Omental fat pad (tissue), 4 donors: ENCODE measurements around the gene PDLIM1. TPM values are rescaled to one million over a fixed set of nuclear protein-coding genes. Genes with fewer than 3 reads are reported as not detected.

ENCODE experiments used
- ATAC-seq: fragments of 150-250 bp; one replicate; pipeline ENCODE4 v1.9.1; 2016; ENCODE audit warnings: mild to moderate bottlenecking, moderate library complexity; ENCODE audit not compliant: low FRiP score
- DNase-seq: peaks from one replicate; pipeline ENCODE4 v3.0.0-alpha.2; 2019; ENCODE audit warnings: low spot score
- CTCF ChIP-seq, 3 donors: fragments of 450-650 bp; IDR thresholded peaks; one replicate each; pipeline ENCODE4 v1.5.1; 2016 to 2017; ENCODE audit warnings: antibody characterized with exemption in 3 of 3, mild to moderate bottlenecking in 3 of 3, moderate library complexity in 2 of 3
- total RNA-seq, 4 donors: library from RNA; depleted of rRNA; stranded (reverse); fragments of >200 nt; gene quantifications; one replicate each; pipeline ENCODE4 v1.1.0, GENCODE V29; 2016

Gene PDLIM1
- total RNA-seq, 4 donors from 2014 or later: 85.6 to 175 (median 122) TPM

GRCh38 chr10:95333997-95334804 lies 43.4 kb upstream of the PDLIM1 start:
- DNase-seq (peak; percentile 36), ATAC-seq (no peak)
- TF ChIP-seq CTCF (IDR thresholded peaks at IDR 0.05): no peak

GRCh38 chr10:95332666-95333249 lies 42.0 kb upstream of the PDLIM1 start:
- DNase-seq: no peak
- no peak for ATAC-seq
- TF ChIP-seq CTCF (IDR thresholded peaks at IDR 0.05): no peak

- ATAC-seq (no peak), DNase-seq (no peak)
- no peak for TF ChIP-seq CTCF (IDR thresholded peaks at IDR 0.05)
Observed at GRCh38 chr10:95331596-95332130, 40.9 kb upstream of the PDLIM1 start.

GRCh38 chr10:95330966-95331453 lies 40.2 kb upstream of the PDLIM1 start:
- DNase-seq (no peak), ATAC-seq (no peak)
- no peak for TF ChIP-seq CTCF (IDR thresholded peaks at IDR 0.05)

- TF ChIP-seq CTCF (IDR thresholded peaks at IDR 0.05): no peak
- no peak for ATAC-seq
- no peak for DNase-seq
Observed at GRCh38 chr10:95329296-95329695, 38.5 kb upstream of the PDLIM1 start.

GRCh38 chr10:95328013-95328412 lies 37.2 kb upstream of the PDLIM1 start:
- DNase-seq: no peak
- no peak for TF ChIP-seq CTCF (IDR thresholded peaks at IDR 0.05)
- no peak for ATAC-seq
